Body of pancreas (tissue), 4 donors: ENCODE measurements around the gene RRN3.
"Not testable (repeated sequence)": the region's sequence is repeated elsewhere in the genome, so short reads cannot be mapped to it uniquely, and the experiment has no call there.

ENCODE experiments used
- POLR2A ChIP-seq, 3 donors: fragments of 450-650 bp; IDR thresholded peaks; one replicate each; pipeline ENCODE4 v1.6.1; 2016; ENCODE audit warnings: antibody characterized with exemption in 3 of 3, mild to moderate bottlenecking in 2 of 3
- TF ChIP-seq, protein P1 (sequence below), 7 experiments: fragments of 450-650 bp in 4 of 7; fragments of 200-600 bp in 3 of 7; sonication (generic) in 3 of 7; IDR thresholded peaks; one replicate each; pipeline ENCODE4 v1.5.1; 2016 to 2019; ENCODE audit warnings: antibody characterized with exemption in 7 of 7

DNA sequence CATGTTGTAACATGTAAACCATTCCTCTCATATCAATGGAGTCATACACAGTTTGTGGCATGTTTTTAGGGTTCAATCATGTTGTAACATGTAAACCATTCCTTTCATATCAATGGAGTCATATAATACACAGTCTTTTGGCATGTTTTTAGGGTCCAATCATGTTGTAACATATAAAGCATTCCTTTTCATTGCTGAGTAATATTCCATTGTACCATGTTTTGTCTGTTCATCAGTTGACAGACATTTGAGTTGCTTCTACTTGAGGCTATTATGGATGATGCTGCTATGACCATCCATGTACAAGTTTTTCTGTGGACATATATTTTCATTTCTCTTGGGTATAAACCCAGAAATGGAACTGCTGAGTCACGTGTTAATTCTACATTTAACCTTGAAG is 13.2 kb downstream of the RRN3 start:
- TF ChIP-seq, protein P1, sequence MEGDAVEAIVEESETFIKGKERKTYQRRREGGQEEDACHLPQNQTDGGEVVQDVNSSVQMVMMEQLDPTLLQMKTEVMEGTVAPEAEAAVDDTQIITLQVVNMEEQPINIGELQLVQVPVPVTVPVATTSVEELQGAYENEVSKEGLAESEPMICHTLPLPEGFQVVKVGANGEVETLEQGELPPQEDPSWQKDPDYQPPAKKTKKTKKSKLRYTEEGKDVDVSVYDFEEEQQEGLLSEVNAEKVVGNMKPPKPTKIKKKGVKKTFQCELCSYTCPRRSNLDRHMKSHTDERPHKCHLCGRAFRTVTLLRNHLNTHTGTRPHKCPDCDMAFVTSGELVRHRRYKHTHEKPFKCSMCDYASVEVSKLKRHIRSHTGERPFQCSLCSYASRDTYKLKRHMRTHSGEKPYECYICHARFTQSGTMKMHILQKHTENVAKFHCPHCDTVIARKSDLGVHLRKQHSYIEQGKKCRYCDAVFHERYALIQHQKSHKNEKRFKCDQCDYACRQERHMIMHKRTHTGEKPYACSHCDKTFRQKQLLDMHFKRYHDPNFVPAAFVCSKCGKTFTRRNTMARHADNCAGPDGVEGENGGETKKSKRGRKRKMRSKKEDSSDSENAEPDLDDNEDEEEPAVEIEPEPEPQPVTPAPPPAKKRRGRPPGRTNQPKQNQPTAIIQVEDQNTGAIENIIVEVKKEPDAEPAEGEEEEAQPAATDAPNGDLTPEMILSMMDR (IDR thresholded peaks at IDR 0.05), result not testable (repeated sequence)
- TF ChIP-seq POLR2A (IDR thresholded peaks at IDR 0.05), result not testable (repeated sequence)
